CD4-positive, alpha-beta T cell (primary cell): ENCODE results near the gene ARHGAP26. TPM values are rescaled to one million over a fixed set of nuclear protein-coding genes. Genes with fewer than 3 reads are reported as not detected.

Source experiments
- ATAC-seq: fragments of 200-7000 bp; cut with Tn5 transposase; one replicate; pipeline ENCODE4 v1.10.0; 2022; ENCODE audit warnings: mild to moderate bottlenecking; ENCODE audit not compliant: poor library complexity
- CTCF ChIA-PET: fragments of 350-600 bp; sonication (Branson Sonifier 250); formaldehyde crosslinking; loops from one replicate; lab custom pipeline; 2021; ENCODE audit warnings: antibody characterized with exemption, inconsistent platforms; lab: Charles Lee
- POLR2A ChIA-PET: fragments of 350-600 bp; sonication (Branson Sonifier 250); formaldehyde crosslinking; loops from one replicate; lab custom pipeline; 2021; ENCODE audit warnings: antibody characterized with exemption, inconsistent platforms; lab: Charles Lee
- DNase-seq, 14 experiments: peaks; one replicate each; pipeline ENCODE4 v3.0.0-alpha.2; 2013 to 2020; ENCODE audit warnings: mixed read lengths in 2 of 14
- H3K27ac ChIP-seq, 2 donors: one replicate each; pipeline versions ENCODE4 v1.5.1 to v1.7.0; 2013; ENCODE audit warnings: low read length in 2 of 2, low read depth in 1 of 2, mild to moderate bottlenecking in 1 of 2
- H3K27me3 ChIP-seq, 2 experiments: 1 replicate in 1 of 2; 2 replicates in 1 of 2; pipeline versions ENCODE4 v1.6.1 to v1.7.0; 2013; ENCODE audit warnings: low read length in 2 of 2, control low read depth in 1 of 2, mild to moderate bottlenecking in 1 of 2, moderate library complexity in 1 of 2; ENCODE audit not compliant: insufficient read depth in 2 of 2, control insufficient read depth in 1 of 2
- H3K36me3 ChIP-seq: one replicate; pipeline ENCODE4 v1.6.1; 2013; ENCODE audit warnings: low read length, control low read depth; ENCODE audit not compliant: insufficient read depth
- H3K4me1 ChIP-seq: one replicate; pipeline ENCODE4 v1.6.1; 2013; ENCODE audit warnings: low read length, control low read depth; ENCODE audit not compliant: insufficient read depth
- H3K4me3 ChIP-seq: one replicate; pipeline ENCODE4 v1.5.1; 2013; ENCODE audit warnings: mild to moderate bottlenecking, low read length, moderate library complexity
- H3K9me3 ChIP-seq, 2 experiments: 1 replicate in 1 of 2; 2 replicates in 1 of 2; pipeline versions ENCODE4 v1.6.1 to v1.7.0; 2013; ENCODE audit warnings: low read length in 2 of 2, mild to moderate bottlenecking in 2 of 2, control low read depth in 1 of 2, moderate library complexity in 1 of 2; ENCODE audit not compliant: control insufficient read depth in 1 of 2, insufficient read depth in 1 of 2
- H3K27ac Mint-ChIP-seq: one replicate; pipeline ENCODE4 v1.8.0; 2020; ENCODE audit warnings: mixed read lengths
- H3K27me3 Mint-ChIP-seq: one replicate; pipeline ENCODE4 v1.8.0; 2021; ENCODE audit warnings: mixed read lengths
- H3K36me3 Mint-ChIP-seq: one replicate; pipeline ENCODE4 v1.8.0; 2021; ENCODE audit warnings: low read depth, mixed read lengths
- H3K4me1 Mint-ChIP-seq: one replicate; pipeline ENCODE4 v1.8.0; 2021; ENCODE audit warnings: low read depth, mixed read lengths
- H3K4me3 Mint-ChIP-seq: one replicate; pipeline ENCODE4 v1.8.0; 2020; ENCODE audit warnings: mild to moderate bottlenecking, mixed read lengths
- H3K9me3 Mint-ChIP-seq: one replicate; pipeline ENCODE4 v1.8.0; 2020; ENCODE audit warnings: mixed read lengths
- intact Hi-C, 2 experiments: fragments of 100-400 bp; cut with DNase I in 1 of 2; cut with micrococcal nuclease in 1 of 2; formaldehyde crosslinking; loops; one replicate each; pipeline versions ENCODE4 v1.15.1 to v1.9.0; 2023 to 2025; cut with DNase I, micrococcal nuclease
- total RNA-seq, 174 experiments: library from RNA in 2 of 174; stranded (reverse) in 2 of 174; gene quantifications; one replicate each; pipeline ENCODE4 v1.2.3 and lab custom pipeline; 2021 to 2026
- TF ChIP-seq, protein P1 (sequence below): fragments of 200-600 bp; IDR thresholded peaks from one replicate; pipeline ENCODE4 v1.8.0; 2022; ENCODE audit warnings: antibody characterized with exemption, mild to moderate bottlenecking

Gene ARHGAP26
- total RNA-seq, 2 experiments from 2014 or later = 24.9 to 27.3 TPM

DNA sequence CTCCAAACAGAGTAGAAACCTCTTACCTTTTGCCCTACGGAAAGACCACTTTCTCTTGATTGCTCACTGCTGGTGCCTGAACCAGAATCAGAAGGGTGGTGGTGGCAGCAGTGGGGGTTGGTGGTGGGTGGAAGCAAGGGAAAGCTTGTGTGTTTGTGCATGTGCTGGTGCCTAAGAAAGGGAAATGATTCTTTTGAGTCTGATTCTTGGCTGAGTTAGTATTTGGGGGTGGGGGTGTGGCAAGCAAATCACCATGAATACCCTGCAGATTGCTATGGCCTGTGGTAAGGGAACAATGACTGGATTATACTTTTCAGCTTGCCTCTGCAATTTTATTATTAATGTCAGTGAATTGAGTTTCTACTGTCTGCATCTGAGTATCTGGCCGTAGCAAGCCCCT lies 106.6 kb downstream of the ARHGAP26 start:
- Mint-ChIP-seq H3K4me3 (no peak overlapping the region), H3K4me1 (no peaks in the 10 kb centered on the region), H3K27me3 (no peaks in the 10 kb centered on the region), H3K27ac (no peak overlapping the region), H3K9me3 (no peaks in the 10 kb centered on the region), H3K36me3 (peaks cover 24% of the 10 kb centered on the region)
- Histone ChIP-seq H3K36me3 (peaks cover 2% of the 10 kb centered on the region), H3K27me3 (no peaks in the 10 kb centered on the region), H3K9me3 (no peaks in the 10 kb centered on the region), H3K4me1 (no peaks in the 10 kb centered on the region), H3K4me3 (no peak overlapping the region), H3K27ac (no peak overlapping the region)
- no peak for ATAC-seq
- ChIA-PET POLR2A (no interaction called here), CTCF (interaction anchor here (1.6 kb wide), 1 partner anchor 10 kb away, joined by 4 read pairs; no protein-coding TSS in a partner anchor)
- no peak for DNase-seq
- TF ChIP-seq, protein P1, sequence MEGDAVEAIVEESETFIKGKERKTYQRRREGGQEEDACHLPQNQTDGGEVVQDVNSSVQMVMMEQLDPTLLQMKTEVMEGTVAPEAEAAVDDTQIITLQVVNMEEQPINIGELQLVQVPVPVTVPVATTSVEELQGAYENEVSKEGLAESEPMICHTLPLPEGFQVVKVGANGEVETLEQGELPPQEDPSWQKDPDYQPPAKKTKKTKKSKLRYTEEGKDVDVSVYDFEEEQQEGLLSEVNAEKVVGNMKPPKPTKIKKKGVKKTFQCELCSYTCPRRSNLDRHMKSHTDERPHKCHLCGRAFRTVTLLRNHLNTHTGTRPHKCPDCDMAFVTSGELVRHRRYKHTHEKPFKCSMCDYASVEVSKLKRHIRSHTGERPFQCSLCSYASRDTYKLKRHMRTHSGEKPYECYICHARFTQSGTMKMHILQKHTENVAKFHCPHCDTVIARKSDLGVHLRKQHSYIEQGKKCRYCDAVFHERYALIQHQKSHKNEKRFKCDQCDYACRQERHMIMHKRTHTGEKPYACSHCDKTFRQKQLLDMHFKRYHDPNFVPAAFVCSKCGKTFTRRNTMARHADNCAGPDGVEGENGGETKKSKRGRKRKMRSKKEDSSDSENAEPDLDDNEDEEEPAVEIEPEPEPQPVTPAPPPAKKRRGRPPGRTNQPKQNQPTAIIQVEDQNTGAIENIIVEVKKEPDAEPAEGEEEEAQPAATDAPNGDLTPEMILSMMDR = no peak
- intact Hi-C loops = no loop called here

DNA sequence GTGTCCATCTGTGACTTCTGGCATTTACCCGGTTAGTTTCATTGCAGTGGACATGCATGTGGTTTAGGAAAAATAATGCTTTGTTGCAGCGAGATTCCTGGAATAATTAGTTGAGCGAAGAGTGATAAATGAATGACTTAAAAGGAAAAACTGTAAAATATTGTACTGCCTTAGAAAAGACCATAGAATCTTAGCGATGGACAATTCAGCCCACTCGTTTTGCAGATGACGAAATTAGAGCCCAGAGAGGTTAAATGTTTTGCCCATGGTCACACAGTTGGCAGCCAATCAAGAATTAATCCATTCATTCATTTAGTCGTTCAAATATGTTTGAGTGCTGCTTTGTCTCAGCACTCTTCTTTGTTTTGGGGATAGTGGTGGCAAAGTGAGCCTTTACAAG lies 107.9 kb downstream of the ARHGAP26 start:
- no peaks in the 10 kb centered on the region for H3K9me3 Mint-ChIP-seq
- no peaks in the 10 kb centered on the region for H3K27me3 Mint-ChIP-seq
- no peaks in the 10 kb centered on the region for H3K4me1 Mint-ChIP-seq
- no peak overlapping the region for H3K4me3 Mint-ChIP-seq
- H3K27me3 ChIP-seq = no peaks in the 10 kb centered on the region
- ATAC-seq (no peak), DNase-seq (no peak)
- H3K36me3 ChIP-seq = peaks cover 6% of the 10 kb centered on the region
- no peak overlapping the region for H3K27ac Mint-ChIP-seq
- H3K9me3 ChIP-seq = no peaks in the 10 kb centered on the region
- H3K27ac ChIP-seq = no peak overlapping the region
- intact Hi-C loops = no loop called here
- peaks cover 33% of the 10 kb centered on the region for H3K36me3 Mint-ChIP-seq
- no peak overlapping the region for H3K4me3 ChIP-seq
- H3K4me1 ChIP-seq = no peaks in the 10 kb centered on the region
- CTCF ChIA-PET = interaction anchor here (0.8 to 3.8 kb wide), 2 partner anchors 10 to 165 kb away, joined by 5 to 24 read pairs; no protein-coding TSS in a partner anchor
- TF ChIP-seq, protein P1 = no peak
- POLR2A ChIA-PET = no interaction called here

DNA sequence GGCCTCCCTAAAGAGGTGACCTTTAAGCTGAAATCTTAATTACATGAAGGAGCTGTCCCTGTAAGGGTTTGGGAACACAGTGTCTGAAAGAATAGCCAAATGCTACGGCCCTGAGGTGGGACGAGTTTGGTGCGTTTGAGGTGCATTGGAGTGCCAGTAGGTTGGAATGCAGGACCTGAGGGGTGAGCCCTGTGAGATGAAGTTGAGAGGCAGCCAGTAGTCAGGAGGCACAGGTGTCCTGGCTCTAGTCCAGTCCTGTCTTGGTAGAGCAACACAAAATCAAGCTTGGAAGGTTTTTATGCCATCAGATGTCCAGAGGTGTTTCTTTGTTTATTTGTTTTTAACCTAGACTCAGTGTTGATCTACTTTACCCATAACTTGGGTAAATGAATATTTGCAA lies 108.5 kb downstream of the ARHGAP26 start:
- no peak for ATAC-seq
- H3K4me3 Mint-ChIP-seq = no peak overlapping the region
- TF ChIP-seq, protein P1 = no peak
- Histone ChIP-seq H3K27me3 (no peaks in the 10 kb centered on the region), H3K4me3 (no peak overlapping the region), H3K9me3 (no peaks in the 10 kb centered on the region), H3K27ac (no peak overlapping the region), H3K4me1 (no peaks in the 10 kb centered on the region), H3K36me3 (peaks cover 4% of the 10 kb centered on the region)
- H3K27ac Mint-ChIP-seq = no peak overlapping the region
- H3K27me3 Mint-ChIP-seq = no peaks in the 10 kb centered on the region
- H3K9me3 Mint-ChIP-seq = no peaks in the 10 kb centered on the region
- POLR2A ChIA-PET = no interaction called here
- no peak for DNase-seq
- peaks cover 38% of the 10 kb centered on the region for H3K36me3 Mint-ChIP-seq
- CTCF ChIA-PET = interaction anchor here (0.8 to 3.8 kb wide), 3 partner anchors 10 to 165 kb away, joined by 5 to 24 read pairs (median 23); no protein-coding TSS in a partner anchor
- no peaks in the 10 kb centered on the region for H3K4me1 Mint-ChIP-seq
- intact Hi-C loops = no loop called here
